Caco-2 (cell line): ENCODE data around the gene CDC7. TPM values are rescaled to one million over a fixed set of nuclear protein-coding genes. Genes with fewer than 3 reads are reported as not detected.

Experiments used
- BruUV-seq: library from RNA; stranded (reverse); fragments of 400-500 nt; replicated peaks from 2 replicates; lab custom pipeline; 2021; lab: Mats Ljungman, UMichigan
- CTCF ChIA-PET: fragments of 300-600 bp; sonication (Branson Sonifier 250); formaldehyde crosslinking; loops from one replicate; lab custom pipeline; 2022; ENCODE audit warnings: antibody characterized with exemption; lab: Charles Lee
- POLR2A ChIA-PET: fragments of 300-600 bp; sonication (Branson Sonifier 250); formaldehyde crosslinking; loops from one replicate; lab custom pipeline; 2022; ENCODE audit warnings: antibody characterized with exemption; lab: Charles Lee
- DNase-seq, 2 experiments: peaks; one replicate each; pipeline versions ENCODE4 v3.0.0 to v3.0.0-alpha.2; 2020 to 2022
- H3K27me3 ChIP-seq: replicated peaks from 2 replicates; pipeline ENCODE4 v1.6.0; 2011; ENCODE audit warnings: low read length; ENCODE audit not compliant: control insufficient read depth, insufficient read depth
- H3K36me3 ChIP-seq: 2 replicates; pipeline ENCODE4 v1.5.1; 2011; ENCODE audit warnings: low read length; ENCODE audit not compliant: control insufficient read depth, insufficient read depth
- H3K4me1 ChIP-seq: fragments of 250-450 bp; sonication (Bioruptor Pico); 2 replicates; pipeline ENCODE4 v1.5.1; 2020; ENCODE audit warnings: mild to moderate bottlenecking
- H3K4me3 ChIP-seq: 2 replicates; pipeline ENCODE4 v1.5.1; 2011; ENCODE audit warnings: low read depth, mild to moderate bottlenecking, control low read depth, low read length
- H3K9me3 ChIP-seq: fragments of 250-450 bp; sonication (Bioruptor Pico); 2 replicates; pipeline ENCODE4 v1.5.1; 2020; ENCODE audit warnings: mild to moderate bottlenecking, moderate library complexity
- H3K27ac Mint-ChIP-seq: one replicate; pipeline ENCODE4 v1.8.0; 2022; ENCODE audit warnings: mixed read lengths; ENCODE audit not compliant: unreplicated experiment
- H3K27me3 Mint-ChIP-seq: one replicate; pipeline ENCODE4 v1.8.0; 2022; ENCODE audit warnings: mixed read lengths; ENCODE audit not compliant: insufficient read depth, unreplicated experiment
- H3K36me3 Mint-ChIP-seq: one replicate; pipeline ENCODE4 v1.8.0; 2022; ENCODE audit warnings: mild to moderate bottlenecking, mixed read lengths; ENCODE audit not compliant: insufficient read depth, unreplicated experiment
- H3K4me1 Mint-ChIP-seq: one replicate; pipeline ENCODE4 v1.8.0; 2022; ENCODE audit warnings: low read depth, mixed read lengths; ENCODE audit not compliant: unreplicated experiment
- H3K4me3 Mint-ChIP-seq: one replicate; pipeline ENCODE4 v1.8.0; 2022; ENCODE audit warnings: mild to moderate bottlenecking, moderate library complexity, mixed read lengths; ENCODE audit not compliant: unreplicated experiment
- H3K9me3 Mint-ChIP-seq: one replicate; pipeline ENCODE4 v1.8.0; 2022; ENCODE audit warnings: mixed read lengths; ENCODE audit not compliant: unreplicated experiment
- CTCF ChIP-seq, 2 experiments: fragments of 200-600 bp in 1 of 2; IDR thresholded peaks; 1 replicate in 1 of 2; 2 replicates in 1 of 2; pipeline versions ENCODE4 v1.5.1 to v1.8.0; 2011 to 2022; ENCODE audit warnings: antibody characterized with exemption in 1 of 2, control low read depth in 1 of 2, inconsistent platforms in 1 of 2, low read depth in 1 of 2, low read length in 1 of 2, mild to moderate bottlenecking in 1 of 2, moderate library complexity in 1 of 2; ENCODE audit not compliant: insufficient read depth in 1 of 2, severe bottlenecking in 1 of 2, unreplicated experiment in 1 of 2
- intact Hi-C: fragments of 100-400 bp; cut with micrococcal nuclease; formaldehyde crosslinking; loops from one replicate; pipeline ENCODE4 v1.10.0; 2022; ENCODE audit not compliant: unreplicated experiment
- total RNA-seq: library from RNA; stranded (reverse); gene quantifications from 2 replicates; pipeline ENCODE4 v1.2.3, GENCODE V29; 2022

CDC7 gene
- total RNA-seq, 1 experiment from 2014 or later, result 19.4 TPM

GRCh38 chr1:91487469-91487868 is 13.2 kb upstream of the CDC7 start:
- Histone ChIP-seq H3K36me3 (no peaks in the 10 kb centered on the region), H3K9me3 (no peaks in the 10 kb centered on the region), H3K4me3 (no peak overlapping the region), H3K27me3 (no peaks in the 10 kb centered on the region), H3K4me1 (no peaks in the 10 kb centered on the region)
- Mint-ChIP-seq H3K27me3 (no peaks in the 10 kb centered on the region), H3K36me3 (no peaks in the 10 kb centered on the region), H3K4me1 (no peaks in the 10 kb centered on the region), H3K4me3 (no peak overlapping the region), H3K27ac (no peak overlapping the region), H3K9me3 (peaks cover 10% of the 10 kb centered on the region)
- no peak for DNase-seq
- BruUV-seq, result no TSS peak
- ChIA-PET CTCF (no interaction called here), POLR2A (no interaction called here)
- intact Hi-C loops, result no loop called here
- no peak for TF ChIP-seq CTCF (IDR thresholded peaks at IDR 0.05; ENCODE audit: insufficient read depth in 1 of 2, low read depth in 1 of 2, low read length in 1 of 2, severe bottlenecking in 1 of 2, unreplicated experiment in 1 of 2)

GRCh38 chr1:91490501-91490900 is 10.2 kb upstream of the CDC7 start:
- Mint-ChIP-seq H3K9me3 (no peaks in the 10 kb centered on the region), H3K27ac (no peak overlapping the region), H3K4me3 (no peak overlapping the region), H3K36me3 (no peaks in the 10 kb centered on the region), H3K4me1 (no peaks in the 10 kb centered on the region), H3K27me3 (no peaks in the 10 kb centered on the region)
- intact Hi-C loops, result no loop called here
- ChIA-PET POLR2A (no interaction called here), CTCF (no interaction called here)
- TF ChIP-seq CTCF (IDR thresholded peaks at IDR 0.05; ENCODE audit: insufficient read depth in 1 of 2, low read depth in 1 of 2, low read length in 1 of 2, severe bottlenecking in 1 of 2, unreplicated experiment in 1 of 2), result no peak
- H3K36me3 ChIP-seq, result no peaks in the 10 kb centered on the region
- no TSS peak for BruUV-seq
- no peaks in the 10 kb centered on the region for H3K4me1 ChIP-seq
- DNase-seq, result no peak
- no peaks in the 10 kb centered on the region for H3K27me3 ChIP-seq
- no peaks in the 10 kb centered on the region for H3K9me3 ChIP-seq
- no peak overlapping the region for H3K4me3 ChIP-seq

- intact Hi-C loops, result no loop called here
- peaks cover 8% of the 10 kb centered on the region for H3K4me1 Mint-ChIP-seq
- no peak overlapping the region for H3K27ac Mint-ChIP-seq
- H3K27me3 Mint-ChIP-seq, result no peaks in the 10 kb centered on the region
- H3K36me3 ChIP-seq, result no peaks in the 10 kb centered on the region
- ChIA-PET CTCF (no interaction called here), POLR2A (no interaction called here)
- no peak for DNase-seq
- no peaks in the 10 kb centered on the region for H3K36me3 Mint-ChIP-seq
- no TSS peak for BruUV-seq
- H3K4me1 ChIP-seq, result peaks cover 9% of the 10 kb centered on the region
- no peaks in the 10 kb centered on the region for H3K27me3 ChIP-seq
- TF ChIP-seq CTCF (IDR thresholded peaks at IDR 0.05; ENCODE audit: insufficient read depth in 1 of 2, low read depth in 1 of 2, low read length in 1 of 2, severe bottlenecking in 1 of 2, unreplicated experiment in 1 of 2), result no peak
- H3K9me3 ChIP-seq, result no peaks in the 10 kb centered on the region
- no peaks in the 10 kb centered on the region for H3K9me3 Mint-ChIP-seq
- H3K4me3 Mint-ChIP-seq, result no peak overlapping the region
- no peak overlapping the region for H3K4me3 ChIP-seq
These were observed 2.6 kb upstream of the CDC7 start for GRCh38 chr1:91498035-91498434.
